ENCODE data around the gene WDR45B.

- TF ChIP-seq GATA2 (IDR thresholded peaks at IDR 0.05; ENCODE audit: low read depth, low read length), result no peak
- no peak for TF ChIP-seq GATA3 (IDR thresholded peaks at IDR 0.05; ENCODE audit: low read depth, low read length)
Observed at GRCh38 chr17:82656266-82656665, 8.0 kb upstream of the WDR45B start.
